NCI-H146 (cell line): Measurements from ENCODE around the gene NFATC1.
"Not testable (repeated sequence)": the region's sequence is repeated elsewhere in the genome, so short reads cannot be mapped to it uniquely, and the experiment has no call there.

Experiments used
- DNase-seq: peaks from one replicate; lab custom pipeline; 2025; lab: John Stamatoyannopoulos, UW

NFATC1 gene

GRCh38 chr18:79476031-79476917 lies 80.5 kb downstream of the NFATC1 start:
- no peak for DNase-seq

GRCh38 chr18:79476918-79477571 lies 81.3 kb downstream of the NFATC1 start:
- DNase-seq: no peak

GRCh38 chr18:79477711-79478483 lies 82.2 kb downstream of the NFATC1 start:
- no peak for DNase-seq

- DNase-seq: no peak
These were observed 82.9 kb downstream of the NFATC1 start for GRCh38 chr18:79478484-79479115.

- no peak for DNase-seq
These were observed 83.5 kb downstream of the NFATC1 start for GRCh38 chr18:79479116-79479760.

GRCh38 chr18:79479761-79480161 lies 84.0 kb downstream of the NFATC1 start:
- no peak for DNase-seq

GRCh38 chr18:79480171-79481045 lies 84.7 kb downstream of the NFATC1 start:
- DNase-seq: no peak

GRCh38 chr18:79481046-79481790 lies 85.5 kb downstream of the NFATC1 start:
- DNase-seq: no peak

- DNase-seq: not testable (repeated sequence)
These were observed 87.7 kb downstream of the NFATC1 start for GRCh38 chr18:79483393-79483792.

- DNase-seq: no peak
These were observed 88.3 kb downstream of the NFATC1 start for GRCh38 chr18:79483971-79484491.

GRCh38 chr18:79484661-79485621 lies 89.2 kb downstream of the NFATC1 start:
- peak; percentile 64 for DNase-seq

GRCh38 chr18:79485788-79486355 lies 90.1 kb downstream of the NFATC1 start:
- DNase-seq: no peak

- DNase-seq: no peak
These were observed 90.8 kb downstream of the NFATC1 start for GRCh38 chr18:79486356-79487182.

- DNase-seq: no peak
These were observed 91.6 kb downstream of the NFATC1 start for GRCh38 chr18:79487183-79487800.

- DNase-seq: no peak
These were observed 92.1 kb downstream of the NFATC1 start for GRCh38 chr18:79487801-79488201.

- DNase-seq: no peak
These were observed 92.8 kb downstream of the NFATC1 start for GRCh38 chr18:79488311-79489050.
